Stimulated activated CD4-positive, alpha-beta T cell treated with anti-CD3 and anti-CD28 coated beads, Interleukin-1b, Interleukin-23, amount 100 ng/mL, for 4 hours (primary cell): ENCODE results near the gene GPR162.

Experiments
- DNase-seq, 2 donors: peaks; one replicate each; pipeline ENCODE4 v3.0.0-alpha.2; 2020; ENCODE audit warnings: low read depth in 2 of 2

The GPR162 gene

GRCh38 chr12:6822426-6823135 is 960 bp downstream of the GPR162 start:
- no peak for DNase-seq

GRCh38 chr12:6823182-6824084 is 1.8 kb downstream of the GPR162 start:
- DNase-seq = no peak

- no peak for DNase-seq
Observed at GRCh38 chr12:6824085-6824775, 2.6 kb downstream of the GPR162 start.

GRCh38 chr12:6824901-6825381 is 3.3 kb downstream of the GPR162 start:
- DNase-seq = no peak

DNA sequence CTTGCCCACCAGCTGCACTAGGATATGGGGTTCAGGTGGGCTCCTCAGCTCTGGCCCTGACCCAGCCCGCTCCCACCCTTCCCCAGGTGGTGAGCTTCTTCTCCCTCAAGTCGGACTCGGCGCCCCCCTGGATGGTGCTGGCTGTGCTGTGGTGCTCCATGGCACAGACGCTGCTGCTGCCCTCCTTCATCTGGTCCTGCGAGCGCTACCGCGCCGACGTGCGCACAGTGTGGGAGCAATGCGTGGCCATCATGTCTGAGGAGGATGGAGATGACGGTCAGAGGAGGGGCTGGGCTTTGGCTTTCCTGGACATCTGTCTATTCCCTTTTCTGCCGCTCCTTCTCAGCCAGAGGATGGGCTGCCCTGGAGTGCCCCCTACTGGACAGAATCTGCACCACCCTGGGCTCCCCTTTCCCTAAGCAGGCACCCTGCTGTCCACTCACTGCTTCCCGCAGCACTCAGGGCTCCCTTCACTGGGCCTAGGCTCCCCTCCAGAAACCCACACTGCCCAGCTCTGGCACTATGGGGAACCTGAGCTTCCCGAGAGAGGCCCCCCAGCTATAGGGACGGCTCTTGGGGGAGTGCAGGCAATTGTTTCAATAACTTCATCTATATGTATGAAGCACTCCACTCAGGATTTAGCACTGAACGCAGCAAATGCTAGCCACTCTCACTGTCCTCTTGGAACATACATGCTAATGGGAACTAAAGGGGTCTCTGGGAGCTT is 3.9 kb downstream of the GPR162 start:
- peak; percentile 79 to 83 for DNase-seq

DNA sequence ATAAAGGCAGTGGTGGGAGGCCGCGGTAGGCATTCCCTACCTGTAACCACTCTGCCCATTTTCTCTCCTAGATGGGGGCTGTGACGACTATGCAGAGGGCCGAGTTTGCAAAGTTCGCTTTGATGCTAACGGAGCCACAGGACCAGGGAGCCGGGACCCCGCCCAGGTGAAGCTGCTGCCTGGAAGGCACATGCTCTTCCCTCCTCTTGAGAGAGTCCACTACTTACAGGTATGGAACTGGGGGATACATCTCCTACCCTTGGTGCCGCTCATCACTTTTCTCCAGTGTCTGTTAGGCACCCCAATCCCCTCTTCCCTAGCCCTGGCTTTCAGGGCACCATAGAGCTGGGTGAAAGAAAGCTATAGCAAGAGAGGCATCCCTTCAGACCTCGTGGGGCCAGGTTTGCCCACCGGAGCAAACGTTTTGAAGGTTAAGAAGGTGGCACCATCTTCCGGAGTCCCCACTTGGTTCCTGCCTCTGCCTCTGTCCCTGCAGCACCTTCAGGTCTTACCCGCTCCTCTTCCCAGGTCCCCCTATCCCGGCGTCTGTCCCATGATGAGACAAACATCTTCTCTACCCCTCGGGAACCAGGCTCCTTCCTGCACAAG is 4.6 kb downstream of the GPR162 start:
- no peak for DNase-seq

GRCh38 chr12:6826734-6827436 is 5.3 kb downstream of the GPR162 start:
- no peak for DNase-seq

- peak; percentile 38 to 54 for DNase-seq
Observed at GRCh38 chr12:6827437-6827911, 5.9 kb downstream of the GPR162 start.

DNA sequence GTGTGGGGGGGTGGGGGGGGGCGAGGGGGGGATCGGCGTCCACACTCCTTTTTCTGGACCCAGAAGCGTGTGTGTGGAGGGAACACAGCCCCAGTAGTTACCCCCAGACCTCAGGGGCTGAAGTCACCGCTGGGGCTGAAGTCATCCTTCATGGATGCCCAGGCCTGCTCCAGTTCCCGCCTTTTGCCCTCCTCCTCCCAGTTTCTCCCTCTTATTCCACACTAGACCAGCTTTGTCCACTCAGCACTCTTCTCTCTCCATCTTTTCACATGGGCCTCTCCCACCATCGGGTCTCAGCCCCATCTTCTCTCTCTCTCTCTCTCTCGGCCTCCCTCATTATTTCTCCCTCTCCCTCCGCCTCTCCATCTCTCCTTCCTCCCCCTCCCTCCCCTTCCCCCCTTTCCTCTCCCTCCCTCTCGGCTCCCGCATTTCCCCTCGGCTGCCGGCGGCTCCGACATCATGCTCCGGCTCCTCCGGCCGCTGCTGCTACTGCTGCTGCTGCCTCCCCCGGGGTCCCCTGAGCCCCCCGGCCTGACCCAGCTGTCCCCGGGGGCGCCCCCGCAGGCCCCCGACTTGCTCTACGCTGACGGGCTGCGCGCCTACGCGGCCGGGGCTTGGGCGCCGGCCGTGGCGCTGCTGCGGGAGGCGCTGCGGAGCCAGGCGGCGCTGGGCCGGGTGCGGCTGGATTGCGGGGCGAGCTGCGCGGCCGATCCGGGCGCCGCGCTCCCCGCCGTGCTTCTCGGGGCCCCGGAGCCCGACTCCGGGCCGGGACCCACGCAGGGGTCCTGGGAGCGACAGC is 6.6 kb downstream of the GPR162 start, which contains the start of gene P3H3:
Gene P3H3, plus strand, starts transcription at position 426 of the 799 bp plus-strand sequence. Its CDS starts 34 bp downstream, at position 460.
- no peak for DNase-seq

DNA sequence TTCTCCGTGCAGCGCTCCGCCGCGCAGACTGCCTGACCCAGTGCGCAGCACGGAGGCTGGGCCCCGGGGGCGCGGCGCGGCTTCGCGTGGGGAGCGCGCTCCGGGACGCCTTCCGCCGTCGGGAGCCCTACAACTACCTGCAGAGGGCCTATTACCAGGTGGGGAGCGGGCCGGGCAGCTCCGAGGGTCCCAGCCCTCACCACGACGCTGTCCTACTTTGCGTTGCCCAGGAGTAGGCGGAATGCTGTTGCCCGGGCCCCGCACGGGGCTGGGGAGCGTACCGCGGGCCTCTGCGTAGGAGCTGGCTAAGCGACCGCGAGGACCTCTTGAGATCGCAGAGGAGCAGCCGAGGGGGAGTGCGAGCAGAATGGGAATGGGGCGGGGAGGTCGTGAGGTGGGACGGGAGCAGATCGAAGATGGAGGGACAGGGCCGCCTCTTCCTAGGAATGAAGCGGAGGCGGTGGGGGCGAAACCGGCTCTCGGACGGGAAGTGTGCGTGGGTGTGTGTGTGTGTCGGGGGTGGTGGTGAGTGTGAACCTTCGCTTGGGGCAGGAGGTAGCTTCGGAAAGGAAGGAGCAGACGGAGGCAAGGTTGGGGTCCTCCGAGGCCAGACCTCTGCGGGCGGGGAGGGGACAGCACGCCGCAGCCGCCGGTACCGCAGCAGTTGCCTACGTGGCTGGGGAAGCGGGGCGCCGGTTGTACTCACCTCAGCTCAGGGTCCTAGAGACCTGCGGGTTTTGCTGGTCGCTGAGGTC is 7.3 kb downstream of the GPR162 start:
- DNase-seq = peak in 1 of 2 donors; percentile 51

GRCh38 chr12:6829536-6830220 is 8.1 kb downstream of the GPR162 start:
- no peak for DNase-seq

- no peak for DNase-seq
Observed at GRCh38 chr12:6830286-6830890, 8.8 kb downstream of the GPR162 start.

DNA sequence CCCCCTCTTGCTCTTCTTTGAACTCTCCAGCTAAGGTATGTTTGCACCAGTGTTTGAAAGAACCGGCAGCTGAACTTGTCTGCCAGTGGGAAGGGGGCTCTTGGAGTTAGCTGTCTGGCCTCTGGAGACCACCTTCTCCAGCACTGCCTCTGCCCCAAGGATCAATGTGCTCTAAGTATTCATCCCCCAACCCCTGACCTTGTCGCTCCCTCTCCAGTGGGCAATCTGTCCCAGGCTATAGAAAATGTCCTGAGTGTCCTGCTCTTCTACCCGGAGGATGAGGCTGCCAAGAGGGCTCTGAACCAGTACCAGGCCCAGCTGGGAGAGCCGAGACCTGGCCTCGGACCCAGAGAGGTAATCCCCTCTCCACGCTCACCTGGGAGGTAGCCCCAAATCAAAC is 9.4 kb downstream of the GPR162 start:
- DNase-seq = no peak

DNA sequence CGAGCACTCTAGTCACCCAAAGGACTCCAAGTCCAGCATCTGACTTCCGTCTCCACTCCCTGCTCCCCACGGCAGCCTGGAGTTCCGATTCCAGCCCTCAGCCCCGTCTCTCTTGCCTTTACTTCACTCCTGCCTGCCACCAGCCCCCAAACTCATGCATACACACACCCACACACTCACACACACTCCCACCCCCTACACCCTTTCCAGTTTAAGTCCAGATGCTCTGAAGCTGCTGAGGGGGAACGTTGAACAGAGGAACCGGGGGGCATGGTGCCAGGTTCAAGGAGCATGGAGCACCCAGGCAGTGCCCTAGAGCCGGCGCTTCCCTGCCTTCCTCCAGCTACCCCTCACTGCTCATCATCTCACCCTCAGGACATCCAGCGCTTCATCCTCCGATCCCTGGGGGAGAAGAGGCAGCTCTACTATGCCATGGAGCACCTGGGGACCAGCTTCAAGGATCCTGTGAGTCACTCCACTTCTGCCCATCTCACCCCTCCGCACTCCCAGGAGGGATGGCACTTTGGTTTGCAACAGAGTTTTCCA is 9.9 kb downstream of the GPR162 start:
- DNase-seq = no peak

DNA sequence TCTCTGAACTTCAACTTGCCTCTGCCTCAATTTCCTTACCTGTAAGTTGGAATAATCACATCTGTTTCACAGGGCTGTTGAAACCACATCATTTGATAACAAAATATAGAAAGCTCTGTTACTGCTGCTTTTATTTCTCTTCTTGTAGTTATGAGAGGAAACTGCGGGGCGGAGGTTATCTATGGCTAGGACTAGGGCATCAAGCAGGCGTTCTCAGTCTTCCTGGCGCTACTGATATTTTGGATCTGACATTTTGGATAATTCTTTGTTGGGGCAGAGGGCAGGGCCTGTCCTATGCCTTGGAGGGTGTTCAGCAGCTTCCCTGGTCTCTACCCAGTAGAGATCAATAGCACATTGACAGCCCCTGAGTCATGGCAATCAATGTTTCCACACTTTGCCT is 10.5 kb downstream of the GPR162 start:
- DNase-seq = no peak

DNA sequence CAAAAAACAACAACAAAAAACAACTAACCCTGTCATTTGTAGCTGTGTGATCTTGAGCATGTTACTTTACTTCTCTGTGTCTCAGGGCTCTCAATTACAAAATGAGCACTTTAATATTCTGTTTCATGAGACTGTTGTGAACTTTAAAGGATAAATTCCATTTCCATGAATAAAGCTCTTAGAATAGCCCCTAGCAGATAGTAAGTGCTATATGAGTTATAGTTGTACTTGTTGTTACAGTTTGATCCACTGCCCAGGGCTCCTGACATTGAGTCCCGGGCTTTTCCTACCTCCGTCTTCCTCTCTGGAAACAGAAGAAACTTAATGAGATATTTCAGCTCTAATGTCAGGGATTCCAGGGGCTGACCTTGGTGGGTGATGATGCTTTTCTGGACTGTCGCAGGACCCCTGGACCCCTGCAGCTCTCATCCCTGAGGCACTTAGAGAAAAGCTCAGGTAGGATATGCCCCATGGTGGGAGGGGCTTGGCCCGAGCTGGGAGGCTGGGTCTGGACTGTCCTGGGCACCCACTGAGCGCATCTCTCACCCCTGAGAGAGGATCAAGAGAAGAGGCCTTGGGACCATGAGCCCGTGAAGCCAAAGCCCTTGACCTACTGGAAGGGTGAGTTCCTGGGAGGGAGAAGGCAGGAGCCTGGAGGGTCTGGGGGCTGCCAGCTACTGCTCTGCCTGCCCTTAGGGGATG is 11.7 kb downstream of the GPR162 start:
- DNase-seq = no peak

- no peak for DNase-seq
Observed at GRCh38 chr12:6834254-6834653, 12.6 kb downstream of the GPR162 start.
